Anterior cingulate cortex (tissue), 58 donors: ENCODE results near the gene PCNX2.

Experiments
- DNase-seq, 58 donors: peaks; one replicate each; lab custom pipeline; 2025; lab: John Stamatoyannopoulos, UW

Gene PCNX2

DNA sequence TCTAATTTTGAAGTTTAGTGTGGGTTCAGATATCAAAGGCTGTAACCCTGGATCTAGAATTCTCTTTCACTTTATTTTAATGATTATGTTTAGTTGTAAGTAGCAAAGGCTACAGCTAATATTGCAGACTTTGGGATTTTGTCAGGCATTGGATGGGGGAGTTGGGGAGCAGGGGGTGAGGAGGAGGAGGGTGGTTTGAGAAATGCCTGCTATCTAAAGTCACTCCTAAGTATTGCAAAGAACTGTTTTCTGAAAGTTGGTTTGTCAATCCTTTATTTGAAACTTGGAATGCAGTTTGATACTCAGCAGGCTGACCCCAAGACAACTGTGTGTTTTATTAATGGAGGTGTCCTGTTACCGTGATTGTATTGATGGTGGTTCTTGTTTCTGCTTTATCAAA lies 343.9 kb downstream of the PCNX2 start:
- DNase-seq: no peak

DNA sequence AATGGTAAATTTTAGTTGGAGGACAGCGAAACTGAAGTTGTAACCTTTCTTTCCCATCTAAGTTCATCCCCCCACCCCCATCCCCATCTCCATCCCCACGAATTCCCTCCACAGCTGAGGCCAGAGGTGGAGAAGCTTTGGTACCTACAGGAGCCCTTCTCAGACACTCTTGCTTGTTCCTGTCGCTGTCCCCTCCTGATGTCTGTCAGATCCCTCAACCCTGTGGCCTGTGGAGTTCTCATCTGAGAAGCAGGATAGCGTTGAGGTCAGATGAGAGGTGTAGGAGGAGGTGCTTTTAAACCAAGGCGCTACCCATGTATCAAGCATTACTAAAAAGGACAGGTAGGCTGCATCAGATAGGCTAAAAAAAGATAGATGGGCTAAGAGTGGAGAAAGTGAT lies 344.3 kb downstream of the PCNX2 start:
- peak in 3 of 58 donors; percentile 2 to 35 (median 14) for DNase-seq

DNA sequence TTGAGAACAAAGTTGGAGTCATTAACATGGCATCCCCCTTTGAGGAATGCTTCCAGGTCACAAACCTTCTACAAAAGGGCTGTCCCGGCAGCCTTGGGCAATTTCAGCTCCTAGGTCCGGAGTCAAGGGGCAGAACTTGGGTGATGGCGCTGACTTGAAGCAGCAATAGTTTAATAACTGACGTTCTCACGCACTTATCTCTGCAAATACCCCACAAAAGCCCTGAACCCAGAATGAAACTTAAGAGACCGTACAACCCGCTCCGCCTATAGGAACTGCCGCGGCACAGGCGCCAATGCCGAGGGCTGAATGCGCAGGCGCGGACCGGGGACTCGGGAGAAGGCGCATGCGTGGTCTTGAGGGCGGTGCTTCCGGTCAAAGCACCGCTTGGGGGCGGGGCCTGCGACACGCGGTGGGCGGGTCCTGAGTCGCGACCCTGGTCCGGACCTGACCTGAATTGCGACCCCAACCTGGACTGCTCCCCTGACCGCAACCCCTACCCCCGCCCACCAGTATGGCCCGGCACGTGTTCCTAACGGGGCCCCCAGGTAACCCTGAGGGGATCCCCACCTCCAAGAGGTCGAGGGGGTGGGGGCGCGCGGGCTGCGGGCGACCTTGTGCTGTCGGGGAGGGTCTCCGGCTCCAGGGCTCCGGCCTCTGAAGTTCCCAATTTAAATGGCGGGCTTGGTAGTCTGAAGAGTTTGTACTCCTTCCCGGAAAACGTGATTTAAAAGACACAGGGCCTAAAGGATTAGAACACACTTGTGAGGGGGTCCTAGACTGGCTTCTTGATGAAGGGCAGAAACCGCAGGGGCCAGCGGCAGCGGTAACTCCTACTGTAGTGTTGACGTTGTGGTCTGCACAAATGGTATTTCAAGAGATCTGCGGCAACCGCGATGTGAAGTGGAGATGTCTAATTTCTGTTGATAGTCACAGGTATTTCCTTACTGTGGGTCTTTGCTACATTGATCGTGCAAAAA lies 345.0 kb downstream of the PCNX2 start, which contains the start of gene NTPCR:
Gene NTPCR (plus strand): TSS at position 415 of the 980 bp plus-strand sequence. CDS start 100 bp downstream, at position 515.
- DNase-seq: peak in 57 of 58 donors; percentile 54 to 94 (median 86)

DNA sequence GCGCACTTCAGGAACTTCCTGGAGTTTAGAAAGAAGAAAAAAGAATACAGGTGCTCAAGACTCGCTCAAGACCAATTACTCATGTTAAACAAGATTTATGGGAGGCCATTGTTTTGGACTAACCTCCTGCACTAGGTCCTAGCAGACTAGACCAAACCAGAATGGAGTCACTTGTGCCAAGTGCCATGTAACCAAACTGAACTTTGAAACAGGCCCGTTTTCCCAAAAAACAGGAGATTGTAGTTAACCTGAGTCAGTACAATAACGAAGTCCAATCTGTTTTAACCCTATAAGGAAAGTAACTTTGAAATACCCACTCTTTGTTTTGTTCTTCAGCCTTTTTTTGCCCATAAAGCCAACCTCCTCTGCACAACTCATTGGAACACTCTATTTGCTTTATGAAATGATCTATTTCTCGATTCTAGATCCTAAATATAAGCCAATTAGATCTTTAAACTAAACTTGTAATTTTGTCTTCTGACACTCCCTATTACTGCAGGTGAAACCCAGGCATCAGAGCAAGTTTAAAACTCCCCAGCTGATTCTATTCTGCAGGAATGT lies 345.8 kb downstream of the PCNX2 start:
- DNase-seq: no peak

DNA sequence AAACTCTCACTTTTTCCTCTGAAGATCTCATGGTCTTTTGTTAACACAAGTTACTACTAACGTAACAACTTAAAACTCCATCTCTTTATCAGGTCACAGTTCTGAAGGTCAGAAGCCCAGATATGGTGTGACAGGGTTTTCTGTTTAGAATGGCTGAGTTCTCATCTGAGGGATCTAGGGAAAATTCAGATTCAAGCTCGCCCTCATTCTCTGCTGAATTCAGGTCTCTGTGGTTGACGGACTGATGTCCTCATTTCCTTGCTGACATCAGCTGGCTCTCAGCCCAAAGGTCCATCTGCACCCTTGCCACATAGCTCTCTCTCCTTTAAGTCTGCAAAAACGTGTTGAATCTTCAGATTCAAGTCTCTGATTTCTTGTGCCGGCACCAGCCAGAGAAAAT lies 351.2 kb downstream of the PCNX2 start:
- no peak for DNase-seq

DNA sequence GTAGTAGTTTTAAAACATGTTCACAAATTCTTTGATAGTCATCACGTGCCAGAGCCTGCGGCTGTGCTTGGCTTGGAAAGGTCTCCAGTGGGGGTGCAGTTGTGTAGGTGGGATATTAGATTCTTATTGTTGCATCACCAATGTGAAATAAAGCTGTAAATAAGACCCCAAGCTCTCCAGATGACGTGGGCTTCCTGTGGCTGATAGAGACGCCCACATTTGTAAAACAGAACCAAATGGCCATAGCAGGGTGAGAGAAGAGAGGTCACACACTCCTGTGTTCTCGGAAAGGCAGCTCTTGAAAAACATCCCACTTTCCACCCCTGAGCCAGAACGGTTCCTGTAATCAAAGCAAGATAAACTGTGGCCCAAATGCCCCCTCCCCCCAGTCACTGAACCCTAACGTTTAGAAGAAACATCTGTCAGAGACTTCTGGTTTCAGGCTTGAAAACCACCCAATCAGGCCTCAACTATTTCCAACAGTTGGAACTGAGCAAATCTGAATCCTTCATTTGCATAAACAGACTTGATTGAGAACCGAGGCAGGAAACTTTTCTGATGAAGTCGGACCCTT lies 351.8 kb downstream of the PCNX2 start:
- DNase-seq: no peak

DNA sequence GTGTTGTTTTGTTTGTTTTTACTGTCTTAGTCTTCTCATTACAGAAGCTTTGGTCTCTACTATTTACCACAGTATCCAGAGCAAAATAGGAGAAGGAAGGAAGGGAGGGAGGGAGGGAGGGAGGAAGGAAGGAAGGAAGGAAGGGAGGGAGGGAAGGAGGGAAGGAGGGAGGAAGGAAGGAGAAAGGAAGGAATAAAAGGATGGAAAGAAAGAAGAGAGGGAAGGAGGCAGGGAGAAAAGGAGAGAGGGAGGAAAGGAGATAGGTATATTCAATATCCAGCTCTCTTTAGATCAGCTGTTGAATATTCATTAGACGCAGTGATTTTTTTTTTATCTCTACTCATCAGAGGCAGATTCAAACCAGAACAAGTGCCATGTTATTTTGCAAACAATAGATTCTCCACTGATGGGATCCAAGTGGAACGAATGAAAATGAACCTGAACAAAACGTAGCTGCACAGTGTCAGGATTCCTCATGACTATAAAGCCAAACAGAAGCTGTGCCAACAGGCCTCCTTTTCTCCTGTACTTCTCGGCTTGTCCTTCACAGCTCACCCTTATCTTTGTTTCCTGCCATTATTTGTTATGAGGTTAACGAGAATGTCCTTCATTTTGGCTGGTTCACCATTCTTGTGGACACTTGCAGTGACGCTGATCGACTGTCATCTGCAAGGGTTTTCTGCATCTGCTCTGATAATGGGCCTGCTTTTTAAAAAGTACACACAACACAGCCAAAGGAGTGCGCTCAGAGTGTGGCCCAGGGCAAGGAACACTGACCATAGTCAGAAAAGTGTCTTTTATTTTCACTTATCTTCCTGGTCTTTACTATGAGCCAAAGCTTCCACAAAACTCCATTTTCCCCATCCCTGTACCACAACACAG lies 352.9 kb downstream of the PCNX2 start:
- no peak for DNase-seq

DNA sequence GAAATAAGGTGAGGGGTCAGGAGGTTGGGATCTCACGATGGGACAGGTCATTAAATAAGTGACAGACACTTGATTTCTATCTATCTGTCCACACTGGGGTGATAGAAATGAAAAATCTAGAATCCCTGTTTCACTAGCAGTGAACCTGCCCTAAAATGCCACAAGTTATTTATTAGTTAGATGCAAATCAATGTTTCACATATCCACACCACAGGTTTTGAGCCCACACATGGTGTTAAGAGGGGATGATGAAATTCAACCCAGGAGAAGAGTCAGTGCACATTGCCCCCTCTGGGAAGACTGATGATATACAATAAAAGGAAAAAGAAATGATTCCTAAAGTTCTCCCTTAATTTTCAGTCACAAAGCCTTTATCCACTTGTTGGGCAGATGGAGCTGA lies 355.3 kb downstream of the PCNX2 start:
- DNase-seq: no peak

DNA sequence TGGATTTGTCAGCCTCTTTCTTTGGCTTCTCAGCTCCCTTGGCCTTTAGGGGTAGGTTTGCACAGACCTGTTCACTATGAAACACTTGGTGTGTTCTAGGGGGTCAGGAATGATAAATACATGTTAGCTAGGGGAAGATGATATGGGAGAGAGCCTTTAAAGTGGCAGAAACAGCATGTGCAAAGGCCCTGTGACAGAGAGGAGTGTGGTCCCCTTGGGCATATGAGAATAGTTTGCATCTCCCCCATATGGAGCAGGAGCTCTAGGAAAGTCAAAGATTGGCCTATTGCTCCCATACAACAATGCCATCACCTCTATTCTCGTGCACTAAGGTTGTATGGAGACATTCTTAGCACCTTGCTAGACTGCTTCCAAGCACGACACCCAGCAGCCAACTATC lies 355.8 kb downstream of the PCNX2 start:
- no peak for DNase-seq

DNA sequence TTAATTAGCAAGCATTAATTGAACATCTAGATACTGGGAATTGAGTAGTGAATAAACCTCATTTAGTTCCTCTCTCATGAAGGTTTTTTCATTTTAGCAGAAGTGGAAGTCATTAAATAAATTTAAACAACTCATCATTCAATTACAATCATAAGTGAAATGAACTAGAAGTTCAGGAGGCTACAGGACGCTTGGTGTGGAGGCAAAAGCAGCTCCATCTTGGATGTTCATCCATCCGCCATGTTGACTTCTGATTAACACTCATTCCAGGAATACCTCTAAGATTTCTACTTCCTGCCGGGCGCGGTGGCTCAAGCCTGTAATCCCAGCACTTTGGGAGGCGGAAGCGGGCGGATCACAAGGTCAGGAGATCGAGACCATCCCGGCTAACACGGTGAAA lies 356.6 kb downstream of the PCNX2 start:
- DNase-seq: no peak

DNA sequence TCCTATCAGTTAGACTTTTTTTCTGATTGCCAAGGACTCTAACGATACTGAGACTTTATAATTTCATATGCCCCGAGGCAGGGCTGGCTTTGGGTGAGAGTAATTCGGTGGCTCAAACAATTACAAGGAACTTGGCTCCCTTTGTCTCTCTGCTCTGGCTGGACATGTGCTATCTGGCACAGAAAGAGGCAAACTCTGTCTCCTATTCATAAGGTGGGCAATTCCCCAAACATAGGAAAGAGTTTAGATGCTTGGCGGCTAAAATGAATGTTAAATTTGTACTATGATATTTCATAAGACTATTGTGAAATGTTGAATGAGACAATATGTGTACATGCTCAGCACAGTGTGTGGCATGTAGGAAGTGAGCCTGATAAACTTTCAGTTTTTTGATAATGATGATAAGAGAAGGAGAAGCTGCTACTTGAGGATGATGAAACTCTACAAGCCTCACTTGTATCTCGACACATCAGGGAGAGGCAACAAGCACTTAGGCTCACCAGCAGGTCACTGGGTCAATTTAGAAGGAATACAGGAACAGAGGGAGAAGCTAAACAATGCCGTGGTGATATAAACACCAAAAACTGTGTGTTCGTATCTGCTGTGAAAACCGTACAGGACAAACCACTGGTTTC lies 357.7 kb downstream of the PCNX2 start:
- DNase-seq: no peak

DNA sequence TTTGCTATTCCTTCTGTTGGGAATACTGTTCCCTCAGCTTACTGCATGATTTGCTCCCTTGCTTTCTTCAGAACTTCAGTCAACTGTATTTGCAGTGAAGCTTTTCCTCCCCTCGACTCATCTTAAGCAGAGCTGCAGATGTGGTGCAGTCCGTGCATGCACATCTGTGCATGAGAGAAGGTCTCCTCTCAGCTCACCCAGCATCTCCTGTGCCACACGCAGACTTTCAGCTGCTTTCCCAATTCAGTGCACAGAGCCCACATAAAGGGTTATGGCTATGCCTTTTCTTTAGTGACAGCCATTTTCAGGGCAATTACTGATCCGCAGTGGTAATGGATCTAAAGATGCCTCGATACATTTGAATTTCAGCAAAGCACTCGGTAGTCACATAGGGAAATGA lies 358.6 kb downstream of the PCNX2 start:
- DNase-seq: no peak
